DOHH2 (cell line): Measurements from ENCODE around the gene GOT1.

ENCODE experiments used
- H3F3A ChIP-seq: fragments of 200-600 bp; sonication (generic), shearing (Covaris generic); 2 replicates; pipeline ENCODE4 v1.6.0; 2016; ENCODE audit warnings: antibody characterized with exemption, mild to moderate bottlenecking; ENCODE audit not compliant: control insufficient read depth, insufficient read depth
- H3K27ac ChIP-seq: fragments of 200-600 bp; sonication (generic); 2 replicates; pipeline ENCODE4 v1.5.1; 2014; ENCODE audit warnings: low read depth, mild to moderate bottlenecking, low read length, moderate library complexity
- H3K27me3 ChIP-seq: fragments of 200-600 bp; sonication (generic); 2 replicates; pipeline ENCODE4 v1.6.1; 2014; ENCODE audit warnings: mild to moderate bottlenecking, low read length, mixed read lengths; ENCODE audit not compliant: control insufficient read depth
- H3K36me3 ChIP-seq: fragments of 200-600 bp; sonication (generic); 2 replicates; pipeline ENCODE4 v1.6.1; 2014; ENCODE audit warnings: mild to moderate bottlenecking, low read length, moderate library complexity, mixed read lengths; ENCODE audit not compliant: control insufficient read depth
- H3K4me1 ChIP-seq: fragments of 200-600 bp; sonication (generic); 2 replicates; pipeline ENCODE4 v1.6.1; 2014; ENCODE audit warnings: mild to moderate bottlenecking, low read length, mixed read lengths; ENCODE audit not compliant: control insufficient read depth
- H3K4me2 ChIP-seq: fragments of 200-600 bp; sonication (generic); 2 replicates; pipeline ENCODE4 v1.6.0; 2014; ENCODE audit warnings: mild to moderate bottlenecking, low read length, moderate library complexity
- H3K4me3 ChIP-seq: fragments of 200-600 bp; sonication (generic); 2 replicates; pipeline ENCODE4 v1.5.1; 2014; ENCODE audit warnings: mild to moderate bottlenecking, low read length, mixed read lengths
- H3K79me2 ChIP-seq: fragments of 200-600 bp; sonication (generic); 2 replicates; pipeline ENCODE4 v1.6.1; 2014; ENCODE audit warnings: mild to moderate bottlenecking, low read length, mixed read lengths; ENCODE audit not compliant: control insufficient read depth
- H3K9me2 ChIP-seq: fragments of 200-600 bp; sonication (generic); replicated peaks from 2 replicates; pipeline ENCODE4 v1.6.1; 2014; ENCODE audit warnings: mild to moderate bottlenecking, low read length, mixed read lengths; ENCODE audit not compliant: control insufficient read depth
- H3K9me3 ChIP-seq: fragments of 200-600 bp; sonication (generic); 2 replicates; pipeline ENCODE4 v1.6.1; 2014; ENCODE audit warnings: antibody characterized with exemption, low read length, mixed read lengths; ENCODE audit not compliant: control insufficient read depth, insufficient read depth
- H4K20me1 ChIP-seq: fragments of 200-600 bp; sonication (generic); 2 replicates; pipeline ENCODE4 v1.6.0; 2014; ENCODE audit warnings: low read depth, mild to moderate bottlenecking, antibody characterized with exemption, low read length, moderate library complexity; ENCODE audit not compliant: control insufficient read depth, insufficient read depth
- CTCF ChIP-seq: fragments of 200-600 bp; sonication (generic); IDR thresholded peaks from one replicate; pipeline ENCODE4 v1.5.1; 2014; ENCODE audit warnings: antibody characterized with exemption, mild to moderate bottlenecking, low read depth, low read length; ENCODE audit not compliant: poor library complexity, severe bottlenecking
- EZH2phosphoT487 ChIP-seq: fragments of 200-600 bp; sonication (generic); IDR thresholded peaks from 2 replicates; pipeline ENCODE4 v1.6.1; 2017; ENCODE audit warnings: borderline replicate concordance, mild to moderate bottlenecking, antibody characterized with exemption, low read length, moderate library complexity, mixed read lengths

The GOT1 gene

GRCh38 chr10:99433378-99434020 is 3.1 kb upstream of the GOT1 start:
- peaks cover 27% of the 10 kb centered on the region for H3K4me1 ChIP-seq
- no peaks in the 10 kb centered on the region for H3K9me3 ChIP-seq
- H3K27me3 ChIP-seq = no peaks in the 10 kb centered on the region
- no peaks in the 10 kb centered on the region for H3K9me2 ChIP-seq
- peak; percentile 36 for TF ChIP-seq CTCF
- no peak for TF ChIP-seq EZH2phosphoT487
- no peak overlapping the region for H3K4me2 ChIP-seq
- H3K36me3 ChIP-seq = peaks cover 22% of the 10 kb centered on the region; the same call in 1 of the 2 replicates
- H3K27ac ChIP-seq = no peak overlapping the region
- peaks cover 6% of the 10 kb centered on the region; the same call in 1 of the 2 replicates for H3F3A ChIP-seq
- H4K20me1 ChIP-seq = no peaks in the 10 kb centered on the region
- H3K79me2 ChIP-seq = peaks cover 51% of the 10 kb centered on the region
- no peak overlapping the region for H3K4me3 ChIP-seq

GRCh38 chr10:99432881-99433280 is 2.5 kb upstream of the GOT1 start:
- Histone ChIP-seq H3K4me3 (no peak overlapping the region), H3F3A (peaks cover 6% of the 10 kb centered on the region; the same call in 1 of the 2 replicates), H3K27ac (no peak overlapping the region), H3K9me3 (no peaks in the 10 kb centered on the region), H3K4me1 (peaks cover 27% of the 10 kb centered on the region), H3K36me3 (peaks cover 22% of the 10 kb centered on the region; the same call in 1 of the 2 replicates), H3K9me2 (no peaks in the 10 kb centered on the region), H3K27me3 (no peaks in the 10 kb centered on the region), H3K4me2 (no peak overlapping the region; the same call in 1 of the 2 replicates), H4K20me1 (no peaks in the 10 kb centered on the region), H3K79me2 (peaks cover 57% of the 10 kb centered on the region)
- TF ChIP-seq CTCF = no peak
- no peak for TF ChIP-seq EZH2phosphoT487

- peak overlapping the region; percentile 98 for H3K4me3 ChIP-seq
- H3K9me2 ChIP-seq = no peaks in the 10 kb centered on the region
- peak overlapping the region; percentile 95 for H3K4me2 ChIP-seq
- TF ChIP-seq EZH2phosphoT487 (no peak), CTCF (no peak)
- H3K36me3 ChIP-seq = peaks cover 18% of the 10 kb centered on the region; the same call in 1 of the 2 replicates
- no peaks in the 10 kb centered on the region for H3K9me3 ChIP-seq
- peaks cover 6% of the 10 kb centered on the region; the same call in 1 of the 2 replicates for H3F3A ChIP-seq
- H3K79me2 ChIP-seq = peaks cover 62% of the 10 kb centered on the region
- H3K27me3 ChIP-seq = no peaks in the 10 kb centered on the region
- H3K27ac ChIP-seq = no peak overlapping the region
- peaks cover 27% of the 10 kb centered on the region for H3K4me1 ChIP-seq
- H4K20me1 ChIP-seq = no peaks in the 10 kb centered on the region
These were observed 1.6 kb upstream of the GOT1 start for GRCh38 chr10:99432047-99432446.
